Smooth muscle cell (in vitro differentiated cells): ENCODE results near the gene GALR3. TPM values are rescaled to one million over a fixed set of nuclear protein-coding genes. Genes with fewer than 3 reads are reported as not detected.

Experiments
- DNase-seq: peaks from one replicate; lab custom pipeline; 2025; ENCODE audit not compliant: unreplicated experiment; lab: John Stamatoyannopoulos, UW
- H2AFZ ChIP-seq: fragments of 200-600 bp; sonication (generic); 2 replicates; pipeline ENCODE4 v1.6.0; 2016; ENCODE audit warnings: antibody characterized with exemption, low read depth, mild to moderate bottlenecking
- H3F3A ChIP-seq: fragments of 200-600 bp; sonication (generic); 2 replicates; pipeline ENCODE4 v1.6.0; 2017; ENCODE audit warnings: antibody characterized with exemption, low read depth
- H3K27ac ChIP-seq: fragments of 200-600 bp; sonication (generic); 2 replicates; pipeline ENCODE4 v1.5.1; 2016; ENCODE audit warnings: low read depth, mild to moderate bottlenecking
- H3K27me3 ChIP-seq: fragments of 200-600 bp; sonication (generic); 2 replicates; pipeline ENCODE4 v1.6.1; 2016; ENCODE audit warnings: low read depth, mild to moderate bottlenecking
- H3K36me3 ChIP-seq: fragments of 200-600 bp; sonication (generic); 2 replicates; pipeline ENCODE4 v1.5.1; 2016; ENCODE audit warnings: low read depth
- H3K4me1 ChIP-seq: fragments of 200-600 bp; sonication (generic); 2 replicates; pipeline ENCODE4 v1.5.1; 2016; ENCODE audit warnings: low read depth
- H3K4me2 ChIP-seq: fragments of 200-600 bp; sonication (generic); 2 replicates; pipeline ENCODE4 v1.6.0; 2016; ENCODE audit warnings: mild to moderate bottlenecking
- H3K4me3 ChIP-seq: fragments of 200-600 bp; sonication (generic); 2 replicates; pipeline ENCODE4 v1.5.1; 2016; ENCODE audit warnings: mild to moderate bottlenecking
- H3K79me2 ChIP-seq: fragments of 200-600 bp; sonication (generic); 2 replicates; pipeline ENCODE4 v1.6.0; 2016; ENCODE audit warnings: low read depth, mild to moderate bottlenecking
- H3K9ac ChIP-seq: fragments of 200-600 bp; sonication (generic); 2 replicates; pipeline ENCODE4 v1.6.0; 2016; ENCODE audit warnings: low read depth
- H3K9me3 ChIP-seq: fragments of 200-600 bp; sonication (generic); replicated peaks from 2 replicates; pipeline ENCODE4 v1.5.1; 2016; ENCODE audit warnings: low read depth
- H4K20me1 ChIP-seq: fragments of 200-600 bp; sonication (generic); 2 replicates; pipeline ENCODE4 v1.6.0; 2016; ENCODE audit warnings: low read depth
- WGBS: methylation state at CpG from one replicate; pipeline ENCODE4 v1.1.7; 2016; ENCODE audit warnings: low lambda C conversion rate; 5-methylcytosine and 5-hydroxymethylcytosine counted together
- polyA plus RNA-seq: library from polyadenylated mRNA; unstranded; fragments of >200 nt; fragmentation: Nextera tagmentation; extraction: Ambion mirVana; gene quantifications from 2 replicates; pipeline ENCODE4 v1.2.1, GENCODE V29; 2016
- total RNA-seq: library from RNA; depleted of rRNA; stranded (reverse); fragments of >200 nt; gene quantifications from 2 replicates; pipeline ENCODE4 v1.2.3, GENCODE V29; 2014
- TF ChIP-seq, protein P1 (sequence below): fragments of 200-600 bp; sonication (generic); IDR thresholded peaks from 2 replicates; pipeline ENCODE4 v1.5.1; 2017; ENCODE audit warnings: borderline replicate concordance, mild to moderate bottlenecking, antibody characterized with exemption; ENCODE audit not compliant: insufficient read depth, poor library complexity, severe bottlenecking

GALR3 gene
- total and polyA plus RNA-seq, 2 experiments from 2014 or later: not detected

- Histone ChIP-seq H3F3A (peaks cover 5% of the 10 kb centered on the region), H3K27me3 (no peaks in the 10 kb centered on the region), H3K4me2 (no peak overlapping the region), H3K4me1 (no peaks in the 10 kb centered on the region), H3K4me3 (no peak overlapping the region), H3K36me3 (no peaks in the 10 kb centered on the region), H3K79me2 (no peaks in the 10 kb centered on the region), H3K9me3 (no peaks in the 10 kb centered on the region), H3K27ac (peak overlapping the region; percentile 70), H3K9ac (peak overlapping the region; percentile 40), H4K20me1 (no peaks in the 10 kb centered on the region), H2AFZ (no peak overlapping the region)
- WGBS: 80% methylated on average over 10 of the region's 10 CpGs
- no peak for DNase-seq
- TF ChIP-seq, protein P1, sequence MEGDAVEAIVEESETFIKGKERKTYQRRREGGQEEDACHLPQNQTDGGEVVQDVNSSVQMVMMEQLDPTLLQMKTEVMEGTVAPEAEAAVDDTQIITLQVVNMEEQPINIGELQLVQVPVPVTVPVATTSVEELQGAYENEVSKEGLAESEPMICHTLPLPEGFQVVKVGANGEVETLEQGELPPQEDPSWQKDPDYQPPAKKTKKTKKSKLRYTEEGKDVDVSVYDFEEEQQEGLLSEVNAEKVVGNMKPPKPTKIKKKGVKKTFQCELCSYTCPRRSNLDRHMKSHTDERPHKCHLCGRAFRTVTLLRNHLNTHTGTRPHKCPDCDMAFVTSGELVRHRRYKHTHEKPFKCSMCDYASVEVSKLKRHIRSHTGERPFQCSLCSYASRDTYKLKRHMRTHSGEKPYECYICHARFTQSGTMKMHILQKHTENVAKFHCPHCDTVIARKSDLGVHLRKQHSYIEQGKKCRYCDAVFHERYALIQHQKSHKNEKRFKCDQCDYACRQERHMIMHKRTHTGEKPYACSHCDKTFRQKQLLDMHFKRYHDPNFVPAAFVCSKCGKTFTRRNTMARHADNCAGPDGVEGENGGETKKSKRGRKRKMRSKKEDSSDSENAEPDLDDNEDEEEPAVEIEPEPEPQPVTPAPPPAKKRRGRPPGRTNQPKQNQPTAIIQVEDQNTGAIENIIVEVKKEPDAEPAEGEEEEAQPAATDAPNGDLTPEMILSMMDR: no peak
These were observed 46.6 kb upstream of the GALR3 start for GRCh38 chr22:37776639-37777005.

DNA sequence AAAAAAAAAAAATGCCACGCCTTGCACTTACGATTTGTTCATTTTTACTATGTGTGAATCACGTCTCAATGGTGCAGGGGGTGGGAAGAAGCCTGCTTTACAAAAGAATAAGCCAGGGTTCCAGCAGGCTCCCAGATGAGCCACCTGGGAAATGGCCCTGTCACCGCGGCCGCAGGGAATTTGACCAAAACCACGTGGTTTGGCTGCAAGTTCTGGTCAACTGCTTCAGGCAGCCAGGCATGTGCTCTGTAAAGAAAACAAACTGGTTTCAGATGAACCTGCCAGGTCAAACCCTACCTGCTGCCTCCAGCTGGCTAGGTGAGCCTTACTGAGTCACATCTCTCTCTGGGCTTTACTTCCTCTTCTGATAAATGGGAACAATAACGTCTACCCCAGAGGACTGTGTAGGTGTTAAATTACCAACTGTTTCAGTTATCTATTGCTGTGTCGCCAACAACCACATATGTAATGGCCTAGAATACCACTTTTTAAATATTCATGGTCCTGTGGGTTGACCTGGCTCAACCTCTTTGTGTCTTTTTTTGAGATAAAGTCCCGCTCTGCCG is 46.0 kb upstream of the GALR3 start:
- no peaks in the 10 kb centered on the region for H3K36me3 ChIP-seq
- H3K4me1 ChIP-seq: no peaks in the 10 kb centered on the region
- TF ChIP-seq, protein P1: no peak
- WGBS: 33% methylated on average over 11 of the region's 11 CpGs
- H3K79me2 ChIP-seq: no peaks in the 10 kb centered on the region
- DNase-seq: no peak
- peaks cover 5% of the 10 kb centered on the region for H3F3A ChIP-seq
- no peak overlapping the region for H3K9ac ChIP-seq
- peak overlapping the region; percentile 70 for H3K27ac ChIP-seq
- no peak overlapping the region for H3K4me2 ChIP-seq
- H2AFZ ChIP-seq: no peak overlapping the region
- no peaks in the 10 kb centered on the region for H3K9me3 ChIP-seq
- no peaks in the 10 kb centered on the region for H4K20me1 ChIP-seq
- no peak overlapping the region for H3K4me3 ChIP-seq
- no peaks in the 10 kb centered on the region for H3K27me3 ChIP-seq

GRCh38 chr22:37778370-37779009 is 44.7 kb upstream of the GALR3 start:
- Histone ChIP-seq H3F3A (peaks cover 10% of the 10 kb centered on the region), H3K79me2 (no peaks in the 10 kb centered on the region), H3K9me3 (no peaks in the 10 kb centered on the region), H3K36me3 (no peaks in the 10 kb centered on the region), H3K4me3 (no peak overlapping the region), H4K20me1 (no peaks in the 10 kb centered on the region), H3K4me1 (no peaks in the 10 kb centered on the region), H3K27me3 (no peaks in the 10 kb centered on the region), H3K27ac (no peak overlapping the region), H3K9ac (no peak overlapping the region), H3K4me2 (no peak overlapping the region), H2AFZ (no peak overlapping the region)
- 93% methylated on average over 10 of the region's 10 CpGs for WGBS
- no peak for DNase-seq
- TF ChIP-seq, protein P1: no peak
